Ectodermal cell (in vitro differentiated cells): Measurements from ENCODE around the gene UBAC2.

Experiments used
- H3K27ac ChIP-seq: 2 replicates; pipeline ENCODE4 v1.7.0; 2013; ENCODE audit warnings: mild to moderate bottlenecking, low read depth, low read length; ENCODE audit not compliant: insufficient read depth, poor library complexity, severe bottlenecking
- H3K27me3 ChIP-seq: 2 replicates; pipeline ENCODE4 v1.7.0; 2013; ENCODE audit warnings: mild to moderate bottlenecking, low read length; ENCODE audit not compliant: insufficient read depth, control insufficient read depth, poor library complexity, severe bottlenecking
- H3K36me3 ChIP-seq: one replicate; pipeline ENCODE4 v1.7.0; 2013; ENCODE audit warnings: low read length; ENCODE audit not compliant: control insufficient read depth, insufficient read depth
- H3K4me1 ChIP-seq: one replicate; pipeline ENCODE4 v1.7.0; 2013; ENCODE audit warnings: low read length; ENCODE audit not compliant: control insufficient read depth, insufficient read depth
- H3K4me3 ChIP-seq: 2 replicates; pipeline ENCODE4 v1.7.0; 2013; ENCODE audit warnings: low read depth, low read length, control low read depth; ENCODE audit not compliant: insufficient read depth
- H3K9me3 ChIP-seq: 2 replicates; pipeline ENCODE4 v1.7.0; 2013; ENCODE audit warnings: mild to moderate bottlenecking, low read length, moderate library complexity; ENCODE audit not compliant: control insufficient read depth
- whole genome bisulfite sequencing, 2 experiments: methylation state at CpG; one replicate each; pipeline ENCODE4 v1.1.7; 2013; ENCODE audit warnings: missing lambda C conversion rate in 2 of 2; 5-methylcytosine and 5-hydroxymethylcytosine counted together

The UBAC2 gene

GRCh38 chr13:99314640-99315176 lies 114.1 kb downstream of the UBAC2 start:
- no peak overlapping the region for H3K27ac ChIP-seq
- H3K9me3 ChIP-seq: no peaks in the 10 kb centered on the region
- H3K36me3 ChIP-seq: no peaks in the 10 kb centered on the region
- H3K4me3 ChIP-seq: no peak overlapping the region
- H3K27me3 ChIP-seq: no peaks in the 10 kb centered on the region
- 89 to 91% methylated on average over 10 of the region's 10 CpGs for WGBS, 2 experiments
- H3K4me1 ChIP-seq: peaks cover 10% of the 10 kb centered on the region

- no peaks in the 10 kb centered on the region for H3K9me3 ChIP-seq
- no peak overlapping the region for H3K27ac ChIP-seq
- no peaks in the 10 kb centered on the region for H3K27me3 ChIP-seq
- peaks cover 10% of the 10 kb centered on the region for H3K4me1 ChIP-seq
- H3K4me3 ChIP-seq: no peak overlapping the region
- no peaks in the 10 kb centered on the region for H3K36me3 ChIP-seq
- WGBS, 2 experiments: 90 to 97% methylated on average over 5 to 6 of the region's 6 CpGs
These were observed 114.5 kb downstream of the UBAC2 start for GRCh38 chr13:99315186-99315585.

- WGBS, 2 experiments: 87 to 98% methylated on average over 2 of the region's 2 CpGs
- Histone ChIP-seq H3K27ac (no peak overlapping the region), H3K4me3 (no peak overlapping the region), H3K36me3 (no peaks in the 10 kb centered on the region), H3K9me3 (no peaks in the 10 kb centered on the region), H3K4me1 (peaks cover 10% of the 10 kb centered on the region), H3K27me3 (no peaks in the 10 kb centered on the region)
These were observed 115.6 kb downstream of the UBAC2 start for GRCh38 chr13:99316224-99316623.

- WGBS, 2 experiments: 93 to 95% methylated on average over 6 of the region's 6 CpGs
- Histone ChIP-seq H3K27me3 (no peaks in the 10 kb centered on the region), H3K27ac (no peak overlapping the region), H3K4me1 (peaks cover 10% of the 10 kb centered on the region), H3K9me3 (no peaks in the 10 kb centered on the region), H3K4me3 (no peak overlapping the region), H3K36me3 (no peaks in the 10 kb centered on the region)
These were observed 116.1 kb downstream of the UBAC2 start for GRCh38 chr13:99316657-99317256.

DNA sequence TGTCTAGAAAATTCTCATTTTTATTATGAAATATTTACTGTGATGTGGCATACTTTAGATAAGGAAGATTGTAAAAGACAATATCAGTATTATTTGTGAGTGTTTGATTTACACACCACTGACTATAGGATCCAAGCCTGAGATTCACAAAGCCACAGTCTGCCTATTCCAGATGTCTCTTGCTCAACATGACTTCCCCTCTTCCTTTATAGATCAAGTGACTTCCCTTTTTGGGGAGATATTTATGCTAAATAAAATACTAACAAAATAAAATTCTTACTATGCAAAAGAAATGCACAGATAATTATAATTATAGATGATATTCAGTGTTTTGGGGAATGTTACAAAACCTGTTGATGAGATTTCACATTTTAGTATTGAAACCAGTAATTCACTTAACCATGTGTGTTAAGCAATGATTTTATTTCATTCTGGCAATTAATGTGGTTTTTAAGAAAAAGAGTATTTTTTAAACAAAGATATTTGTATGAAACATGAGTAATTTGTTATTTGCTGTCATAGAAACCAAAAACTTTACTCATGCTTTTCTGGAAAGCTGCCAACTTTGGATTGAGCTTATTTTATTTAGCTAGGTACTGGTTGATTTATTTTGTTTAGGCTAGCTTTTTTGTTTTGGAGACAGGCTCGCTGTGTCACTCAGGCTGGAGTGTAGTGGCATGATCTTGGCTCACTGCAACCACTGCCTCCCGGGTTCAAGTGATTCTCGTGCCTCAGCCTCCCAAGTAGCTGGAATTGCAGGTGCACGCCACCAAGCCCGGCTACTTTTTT lies 120.2 kb downstream of the UBAC2 start:
- 94 to 95% methylated on average over 5 of the region's 5 CpGs for WGBS, 2 experiments
- H3K36me3 ChIP-seq: no peaks in the 10 kb centered on the region
- no peaks in the 10 kb centered on the region for H3K9me3 ChIP-seq
- no peak overlapping the region for H3K27ac ChIP-seq
- H3K4me3 ChIP-seq: no peak overlapping the region
- H3K4me1 ChIP-seq: no peaks in the 10 kb centered on the region
- no peaks in the 10 kb centered on the region for H3K27me3 ChIP-seq

DNA sequence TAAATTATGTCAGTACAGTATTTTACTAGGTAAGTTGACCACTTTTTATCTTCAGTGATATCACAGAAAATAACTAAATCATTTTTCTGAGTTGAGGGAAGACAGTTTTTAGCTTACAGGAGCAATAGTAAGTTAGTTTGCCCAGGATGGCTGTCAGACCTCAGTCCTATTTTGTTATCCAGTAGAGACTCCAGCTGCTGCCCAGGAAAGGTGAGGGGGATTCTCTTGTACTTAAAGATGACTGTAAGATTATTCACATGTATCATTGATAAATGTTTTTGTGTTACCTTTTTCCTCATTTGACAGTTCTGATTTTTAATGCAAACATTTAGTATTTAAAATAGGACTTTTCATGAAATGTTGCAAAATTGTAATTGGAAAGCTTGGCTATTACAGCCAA lies 121.1 kb downstream of the UBAC2 start:
- Histone ChIP-seq H3K4me3 (no peak overlapping the region), H3K27me3 (no peaks in the 10 kb centered on the region), H3K9me3 (no peaks in the 10 kb centered on the region), H3K36me3 (no peaks in the 10 kb centered on the region), H3K4me1 (no peaks in the 10 kb centered on the region), H3K27ac (no peak overlapping the region)

DNA sequence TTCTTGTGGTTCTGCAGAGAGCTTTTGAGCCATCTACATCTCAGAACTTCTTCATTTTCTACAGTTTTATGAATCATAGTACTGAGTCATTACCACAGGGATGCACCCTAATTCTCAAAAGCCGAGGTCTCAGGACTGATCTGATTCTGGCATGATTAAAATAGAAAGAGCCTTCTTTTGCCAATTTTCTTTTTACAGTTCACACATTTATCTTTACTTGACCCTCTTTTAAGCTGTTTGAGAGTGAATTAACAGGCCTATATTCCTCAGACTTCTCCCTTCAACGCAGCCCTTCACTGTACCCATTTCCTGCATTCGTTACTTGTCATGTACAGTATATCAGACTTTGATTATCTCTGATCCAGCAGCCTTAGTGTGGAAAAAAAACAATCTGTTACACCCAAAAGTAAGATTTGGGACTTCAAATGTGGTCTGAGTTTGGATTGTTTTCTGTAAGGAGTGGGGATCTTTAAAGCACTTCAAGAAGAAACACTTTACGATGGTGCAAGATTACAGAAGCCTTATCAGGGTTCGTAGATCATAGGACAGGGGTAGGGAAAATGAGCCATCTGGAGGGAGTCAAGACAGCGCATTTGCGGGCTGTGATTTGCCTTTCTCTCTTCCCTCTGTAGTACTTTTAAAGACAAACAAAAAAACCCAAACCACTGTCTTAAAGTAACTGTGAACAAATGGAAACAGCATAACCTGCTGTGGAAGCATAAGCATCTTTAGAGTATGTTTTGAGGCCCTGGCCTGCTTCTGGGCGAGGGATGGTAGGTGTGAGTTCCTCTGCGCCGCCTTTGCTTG lies 121.8 kb downstream of the UBAC2 start:
- 97% methylated on average over 9 to 10 of the region's 10 CpGs for WGBS, 2 experiments
- Histone ChIP-seq H3K27ac (no peak overlapping the region), H3K4me1 (no peaks in the 10 kb centered on the region), H3K36me3 (no peaks in the 10 kb centered on the region), H3K4me3 (no peak overlapping the region), H3K9me3 (no peaks in the 10 kb centered on the region), H3K27me3 (no peaks in the 10 kb centered on the region)

DNA sequence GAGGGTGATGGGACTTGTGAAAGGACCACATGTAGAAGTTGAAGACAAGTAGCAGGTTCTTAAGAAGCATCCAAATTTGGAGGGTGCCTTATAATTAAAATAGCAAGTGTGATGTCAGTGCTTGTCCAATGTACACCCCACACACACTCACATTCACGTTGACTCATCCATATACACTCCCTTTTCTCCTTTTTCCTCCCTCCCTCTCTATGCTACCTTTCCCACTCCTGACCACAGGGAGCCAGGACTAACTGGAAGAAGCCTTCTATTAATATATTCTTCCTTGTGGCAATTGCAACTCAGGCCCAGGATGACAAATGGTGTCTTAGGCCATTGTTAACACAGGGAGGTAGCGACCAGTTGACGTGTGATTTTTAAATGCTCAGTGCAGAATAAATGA lies 122.8 kb downstream of the UBAC2 start:
- no peaks in the 10 kb centered on the region for H3K9me3 ChIP-seq
- H3K4me3 ChIP-seq: no peak overlapping the region
- 96 to 99% methylated on average over 3 of the region's 3 CpGs for whole genome bisulfite sequencing, 2 experiments
- no peaks in the 10 kb centered on the region for H3K4me1 ChIP-seq
- no peaks in the 10 kb centered on the region for H3K27me3 ChIP-seq
- no peaks in the 10 kb centered on the region for H3K36me3 ChIP-seq
- no peak overlapping the region for H3K27ac ChIP-seq

DNA sequence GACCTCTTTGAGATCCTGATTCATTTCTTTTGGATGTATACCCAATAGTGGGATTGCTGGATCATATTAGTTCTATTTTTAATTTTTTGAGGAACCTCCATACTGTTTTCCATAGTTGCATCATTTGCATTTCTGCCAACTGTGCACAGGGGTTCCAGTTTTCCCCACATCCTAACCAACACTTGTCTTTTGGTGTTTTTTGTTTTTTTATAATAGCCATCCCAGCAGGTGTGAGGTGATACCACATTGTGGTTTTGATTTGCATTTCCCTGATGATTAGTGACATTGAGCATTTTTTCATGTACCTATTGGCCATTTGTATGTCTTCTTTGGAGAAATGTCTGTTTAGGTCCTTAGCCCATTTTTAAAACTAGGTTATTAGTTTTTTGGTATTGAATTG lies 125.4 kb downstream of the UBAC2 start:
- Histone ChIP-seq H3K27ac (no peak overlapping the region), H3K36me3 (no peaks in the 10 kb centered on the region), H3K4me3 (no peak overlapping the region), H3K9me3 (no peaks in the 10 kb centered on the region), H3K4me1 (no peaks in the 10 kb centered on the region), H3K27me3 (no peaks in the 10 kb centered on the region)

GRCh38 chr13:99327126-99327525 lies 126.5 kb downstream of the UBAC2 start:
- Histone ChIP-seq H3K27ac (no peak overlapping the region), H3K4me3 (no peak overlapping the region), H3K27me3 (no peaks in the 10 kb centered on the region), H3K4me1 (no peaks in the 10 kb centered on the region), H3K36me3 (no peaks in the 10 kb centered on the region), H3K9me3 (no peaks in the 10 kb centered on the region)
- 93 to 97% methylated on average over 2 of the region's 2 CpGs for WGBS, 2 experiments
